Endothelial cell of umbilical vein (primary cell): ENCODE results near the gene NCOA7.

Experiments
- EZH2 ChIP-seq: IDR thresholded peaks from 2 replicates; pipeline ENCODE4 v1.6.1; 2012; ENCODE audit warnings: borderline replicate concordance, low read depth, mild to moderate bottlenecking, moderate library complexity, low read length, inconsistent platforms; ENCODE audit not compliant: severe bottlenecking
- FOS ChIP-seq: IDR thresholded peaks from 2 replicates; pipeline ENCODE4 v1.6.1; 2011; ENCODE audit warnings: mild to moderate bottlenecking, low read length, moderate library complexity, borderline replicate concordance; ENCODE audit not compliant: insufficient read depth
- JUN ChIP-seq: IDR thresholded peaks from 2 replicates; pipeline ENCODE4 v1.6.1; 2011; ENCODE audit warnings: borderline replicate concordance, low read depth; ENCODE audit not compliant: insufficient read length, insufficient read depth
- MYC ChIP-seq: IDR thresholded peaks from one replicate; pipeline ENCODE4 v1.6.1; 2011; ENCODE audit warnings: mild to moderate bottlenecking, low read depth, low read length
- POLR2A ChIP-seq: IDR thresholded peaks from 2 replicates; pipeline ENCODE4 v1.6.1; 2012; ENCODE audit warnings: low read depth, mild to moderate bottlenecking, control low read depth, low read length
- POLR2AphosphoS5 ChIP-seq: IDR thresholded peaks from 2 replicates; pipeline ENCODE4 v1.6.1; 2012; ENCODE audit warnings: low read depth, mild to moderate bottlenecking, control low read depth, low read length, moderate library complexity; ENCODE audit not compliant: insufficient read depth
- TF ChIP-seq, protein P1 (sequence below), 2 donors: IDR thresholded peaks; 1 replicate in 1 of 2; 2 replicates in 1 of 2; pipeline ENCODE4 v1.5.1; 2011; ENCODE audit warnings: low read length in 2 of 2, mild to moderate bottlenecking in 2 of 2, moderate library complexity in 2 of 2, control low read depth in 1 of 2, inconsistent platforms in 1 of 2, low read depth in 1 of 2; ENCODE audit not compliant: insufficient read depth in 1 of 2; ENCODE audit errors: extremely low read depth in 1 of 2
- TF ChIP-seq, protein P2 (sequence below): IDR thresholded peaks from 2 replicates; pipeline ENCODE4 v1.6.1; 2011; ENCODE audit not compliant: insufficient read depth, insufficient read length

DNA sequence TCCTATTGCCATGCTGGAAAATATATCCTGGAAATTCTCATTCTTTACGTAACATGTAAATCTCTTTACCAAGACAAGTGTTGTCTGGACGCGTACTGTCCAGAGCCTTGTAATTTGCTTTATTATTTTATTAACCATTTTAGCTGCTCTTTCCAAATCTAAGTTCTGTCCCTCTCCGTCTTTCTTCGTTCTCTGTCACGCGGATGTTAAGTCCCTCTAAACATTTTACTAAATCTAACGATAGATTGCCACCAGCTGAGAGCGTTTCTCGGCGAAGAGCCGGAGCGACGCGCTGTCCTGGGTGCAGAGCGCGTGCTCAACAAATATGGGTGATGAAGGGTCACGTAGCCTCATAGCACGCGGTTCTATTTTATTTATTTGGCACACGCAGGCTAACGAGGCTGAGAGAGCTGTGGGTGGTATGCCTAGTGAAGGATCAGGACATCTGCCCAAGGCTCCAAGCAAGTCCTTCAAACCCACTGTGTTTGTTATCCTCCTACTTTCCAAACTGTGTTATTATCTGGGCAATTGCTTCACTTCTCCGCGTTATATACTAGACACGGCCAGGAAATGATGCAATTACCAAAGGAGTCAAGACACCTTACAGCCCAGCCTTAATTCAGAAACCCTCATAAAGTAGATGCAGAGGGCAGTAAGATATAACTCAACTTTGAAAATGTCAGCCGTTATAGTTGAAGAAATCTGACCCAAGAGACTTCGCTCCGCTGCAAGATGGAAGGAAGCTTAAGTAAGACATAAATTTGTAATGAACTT lies 10.0 kb upstream of the NCOA7 start:
- TF ChIP-seq POLR2AphosphoS5 = peak; percentile 43
- TF ChIP-seq, protein P1, sequence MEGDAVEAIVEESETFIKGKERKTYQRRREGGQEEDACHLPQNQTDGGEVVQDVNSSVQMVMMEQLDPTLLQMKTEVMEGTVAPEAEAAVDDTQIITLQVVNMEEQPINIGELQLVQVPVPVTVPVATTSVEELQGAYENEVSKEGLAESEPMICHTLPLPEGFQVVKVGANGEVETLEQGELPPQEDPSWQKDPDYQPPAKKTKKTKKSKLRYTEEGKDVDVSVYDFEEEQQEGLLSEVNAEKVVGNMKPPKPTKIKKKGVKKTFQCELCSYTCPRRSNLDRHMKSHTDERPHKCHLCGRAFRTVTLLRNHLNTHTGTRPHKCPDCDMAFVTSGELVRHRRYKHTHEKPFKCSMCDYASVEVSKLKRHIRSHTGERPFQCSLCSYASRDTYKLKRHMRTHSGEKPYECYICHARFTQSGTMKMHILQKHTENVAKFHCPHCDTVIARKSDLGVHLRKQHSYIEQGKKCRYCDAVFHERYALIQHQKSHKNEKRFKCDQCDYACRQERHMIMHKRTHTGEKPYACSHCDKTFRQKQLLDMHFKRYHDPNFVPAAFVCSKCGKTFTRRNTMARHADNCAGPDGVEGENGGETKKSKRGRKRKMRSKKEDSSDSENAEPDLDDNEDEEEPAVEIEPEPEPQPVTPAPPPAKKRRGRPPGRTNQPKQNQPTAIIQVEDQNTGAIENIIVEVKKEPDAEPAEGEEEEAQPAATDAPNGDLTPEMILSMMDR (IDR thresholded peaks at IDR 0.05; ENCODE audit: extremely low read depth in 1 of 2, insufficient read depth in 1 of 2, low read depth in 1 of 2, low read length in 2 of 2) = no peak
- TF ChIP-seq POLR2A = peak; percentile 85
- peak; percentile 29 for TF ChIP-seq JUN
- no peak for TF ChIP-seq EZH2
- peak; percentile 70 for TF ChIP-seq MYC
- TF ChIP-seq, protein P2, sequence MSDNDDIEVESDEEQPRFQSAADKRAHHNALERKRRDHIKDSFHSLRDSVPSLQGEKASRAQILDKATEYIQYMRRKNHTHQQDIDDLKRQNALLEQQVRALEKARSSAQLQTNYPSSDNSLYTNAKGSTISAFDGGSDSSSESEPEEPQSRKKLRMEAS = peak; percentile 31
- TF ChIP-seq FOS = no peak
